ENCODE measurements around the gene ERAP2. TPM values are rescaled to one million over a fixed set of nuclear protein-coding genes. Genes with fewer than 3 reads are reported as not detected.

ERAP2 gene
- total and polyA plus RNA-seq, 7 donors, result 0.60 to 44.9 (median 7.7) TPM

- Histone ChIP-seq H3K27ac (no peak overlapping the region), H3K27me3 (no peaks in the 10 kb centered on the region), H3K4me3 (no peak overlapping the region), H3K4me1 (no peaks in the 10 kb centered on the region), H3K9me3 (no peaks in the 10 kb centered on the region), H3K36me3 (no peaks in the 10 kb centered on the region)
- WGBS, 2 donors, result 93 to 96% methylated on average over 2 of the region's 2 CpGs
- DNase-seq, result no peak
- intact Hi-C loops (cut with DNase I), result no loop called here
- TF ChIP-seq POLR2AphosphoS5 (IDR thresholded peaks at IDR 0.05) (no peak), EP300 (IDR thresholded peaks at IDR 0.05) (no peak), POLR2A (IDR thresholded peaks at IDR 0.05) (no peak), CTCF (IDR thresholded peaks at IDR 0.05) (no peak)
These were observed 16.9 kb upstream of the ERAP2 start for GRCh38 chr5:96859375-96859774.

GRCh38 chr5:96861076-96861475, 15.2 kb upstream of the ERAP2 start:
- H3K4me3 ChIP-seq, result no peak overlapping the region
- TF ChIP-seq CTCF (IDR thresholded peaks at IDR 0.05), result no peak
- TF ChIP-seq POLR2AphosphoS5 (IDR thresholded peaks at IDR 0.05), result no peak
- no peak for TF ChIP-seq POLR2A (IDR thresholded peaks at IDR 0.05)
- no peak for TF ChIP-seq EP300 (IDR thresholded peaks at IDR 0.05)
- no peaks in the 10 kb centered on the region for H3K4me1 ChIP-seq
- no peak for DNase-seq
- H3K27ac ChIP-seq, result no peak overlapping the region
- intact Hi-C loops (cut with DNase I), result no loop called here
- H3K36me3 ChIP-seq, result no peaks in the 10 kb centered on the region
- H3K9me3 ChIP-seq, result no peaks in the 10 kb centered on the region
- 75 to 91% methylated on average over 2 of the region's 2 CpGs for WGBS, 2 donors
- H3K27me3 ChIP-seq, result no peaks in the 10 kb centered on the region

- Histone ChIP-seq H3K27me3 (no peaks in the 10 kb centered on the region), H3K36me3 (no peaks in the 10 kb centered on the region), H3K27ac (no peak overlapping the region), H3K4me1 (no peaks in the 10 kb centered on the region), H3K9me3 (no peaks in the 10 kb centered on the region), H3K4me3 (no peak overlapping the region)
- WGBS, 2 donors, result 92% methylated on average over 2 of the region's 2 CpGs
- TF ChIP-seq CTCF (IDR thresholded peaks at IDR 0.05) (no peak), POLR2A (IDR thresholded peaks at IDR 0.05) (no peak), POLR2AphosphoS5 (IDR thresholded peaks at IDR 0.05) (no peak), EP300 (IDR thresholded peaks at IDR 0.05) (no peak)
- DNase-seq, result no peak
- intact Hi-C loops (cut with DNase I), result no loop called here
These were observed 13.2 kb upstream of the ERAP2 start for GRCh38 chr5:96863114-96863513.

GRCh38 chr5:96863949-96864584, 12.2 kb upstream of the ERAP2 start:
- no peak overlapping the region for H3K4me3 ChIP-seq
- intact Hi-C loops (cut with DNase I), result no loop called here
- 28 to 64% methylated on average over 3 of the region's 3 CpGs for WGBS, 2 donors
- H3K27me3 ChIP-seq, result no peaks in the 10 kb centered on the region
- no peak for DNase-seq
- no peaks in the 10 kb centered on the region for H3K9me3 ChIP-seq
- TF ChIP-seq CTCF (IDR thresholded peaks at IDR 0.05) (no peak), POLR2A (IDR thresholded peaks at IDR 0.05) (no peak), POLR2AphosphoS5 (IDR thresholded peaks at IDR 0.05) (no peak), EP300 (IDR thresholded peaks at IDR 0.05) (no peak)
- H3K4me1 ChIP-seq, result no peaks in the 10 kb centered on the region
- H3K27ac ChIP-seq, result no peak overlapping the region
- no peaks in the 10 kb centered on the region for H3K36me3 ChIP-seq

All from sigmoid colon (tissue), 7 donors.